ENCODE results near the gene KCNH1.

Gene KCNH1

GRCh38 chr1:210800301-210800700 is 333.6 kb downstream of the KCNH1 start:
- no peak for DNase-seq (ENCODE audit: low spot score)

GRCh38 chr1:210797422-210797821 is 336.5 kb downstream of the KCNH1 start:
- DNase-seq (ENCODE audit: low spot score) = no peak

GRCh38 chr1:210796421-210796820 is 337.5 kb downstream of the KCNH1 start:
- DNase-seq (ENCODE audit: low spot score) = no peak

- no peak for DNase-seq (ENCODE audit: low spot score)
Measured at GRCh38 chr1:210794445-210794844, 339.5 kb downstream of the KCNH1 start.

GRCh38 chr1:210792250-210793102 is 341.5 kb downstream of the KCNH1 start:
- peak; percentile 47 for DNase-seq (ENCODE audit: low spot score)

GRCh38 chr1:210790196-210790595 is 343.8 kb downstream of the KCNH1 start:
- DNase-seq (ENCODE audit: low spot score) = no peak

- no peak for DNase-seq (ENCODE audit: low spot score)
Measured at GRCh38 chr1:210787800-210788199, 346.1 kb downstream of the KCNH1 start.

GRCh38 chr1:210786546-210786945 is 347.4 kb downstream of the KCNH1 start:
- no peak for DNase-seq (ENCODE audit: low spot score)

GRCh38 chr1:210783925-210784324 is 350.0 kb downstream of the KCNH1 start:
- DNase-seq (ENCODE audit: low spot score) = no peak

- DNase-seq (ENCODE audit: low spot score) = no peak
Measured at GRCh38 chr1:210781652-210782051, 352.3 kb downstream of the KCNH1 start.

- DNase-seq (ENCODE audit: low spot score) = no peak
Measured at GRCh38 chr1:210779269-210779668, 354.7 kb downstream of the KCNH1 start.

- DNase-seq (ENCODE audit: low spot score) = no peak
Measured at GRCh38 chr1:210777914-210778313, 356.0 kb downstream of the KCNH1 start.

GRCh38 chr1:210776712-210777111 is 357.2 kb downstream of the KCNH1 start:
- DNase-seq (ENCODE audit: low spot score) = no peak

- no peak for DNase-seq (ENCODE audit: low spot score)
Measured at GRCh38 chr1:210775289-210775688, 358.7 kb downstream of the KCNH1 start.

- DNase-seq (ENCODE audit: low spot score) = no peak
Measured at GRCh38 chr1:210773450-210773849, 360.5 kb downstream of the KCNH1 start.

GRCh38 chr1:210771131-210771530 is 362.8 kb downstream of the KCNH1 start:
- DNase-seq (ENCODE audit: low spot score) = no peak

GRCh38 chr1:210770396-210770984 is 363.5 kb downstream of the KCNH1 start:
- DNase-seq (ENCODE audit: low spot score) = no peak

GRCh38 chr1:210769473-210769872 is 364.5 kb downstream of the KCNH1 start:
- no peak for DNase-seq (ENCODE audit: low spot score)

GRCh38 chr1:210764536-210764935 is 369.4 kb downstream of the KCNH1 start:
- no peak for DNase-seq (ENCODE audit: low spot score)

GRCh38 chr1:210758761-210759160 is 375.2 kb downstream of the KCNH1 start:
- DNase-seq (ENCODE audit: low spot score) = no peak

- no peak for DNase-seq (ENCODE audit: low spot score)
Measured at GRCh38 chr1:210758261-210758660, 375.7 kb downstream of the KCNH1 start.

GRCh38 chr1:210757677-210758076 is 376.3 kb downstream of the KCNH1 start:
- DNase-seq (ENCODE audit: low spot score) = no peak

GRCh38 chr1:210755991-210756659 is 377.8 kb downstream of the KCNH1 start:
- no peak for DNase-seq (ENCODE audit: low spot score)

All from hepatic stellate cell (primary cell).